Trophoblast cell (in vitro differentiated cells and primary cell): ENCODE measurements around the gene PUS1.

Experiments
- DNase-seq, 2 donors: peaks; one replicate each; pipeline ENCODE4 v3.0.0-alpha.2; 2016
- H2AFZ ChIP-seq: 2 replicates; pipeline ENCODE4 v1.6.1; 2013; ENCODE audit warnings: low read length, moderate library complexity, mild to moderate bottlenecking; ENCODE audit not compliant: insufficient read depth, poor library complexity
- H2AK5ac ChIP-seq: 2 replicates; pipeline ENCODE4 v1.6.1; 2013; ENCODE audit warnings: mild to moderate bottlenecking, low read length
- H2BK120ac ChIP-seq: 2 replicates; pipeline ENCODE4 v1.6.1; 2013; ENCODE audit warnings: low read length, mild to moderate bottlenecking, moderate library complexity; ENCODE audit not compliant: insufficient read depth, poor library complexity
- H2BK12ac ChIP-seq: 2 replicates; pipeline ENCODE4 v1.6.1; 2013; ENCODE audit warnings: mild to moderate bottlenecking, low read length, moderate library complexity
- H2BK5ac ChIP-seq: 2 replicates; pipeline ENCODE4 v1.6.1; 2013; ENCODE audit warnings: low read length, low read depth, moderate library complexity, mild to moderate bottlenecking; ENCODE audit not compliant: poor library complexity
- H3K14ac ChIP-seq: 2 replicates; pipeline ENCODE4 v1.6.1; 2013; ENCODE audit warnings: mild to moderate bottlenecking, low read length
- H3K18ac ChIP-seq: 2 replicates; pipeline ENCODE4 v1.6.1; 2013; ENCODE audit warnings: mild to moderate bottlenecking, low read length
- H3K23ac ChIP-seq: 2 replicates; pipeline ENCODE4 v1.6.1; 2013; ENCODE audit warnings: low read length
- H3K27ac ChIP-seq: 2 replicates; pipeline ENCODE4 v1.5.1; 2013; ENCODE audit warnings: low read depth, mild to moderate bottlenecking, inconsistent platforms, low read length, moderate library complexity
- H3K27me3 ChIP-seq: 2 replicates; pipeline ENCODE4 v1.6.1; 2013; ENCODE audit warnings: inconsistent platforms, mild to moderate bottlenecking, low read length, moderate library complexity; ENCODE audit not compliant: insufficient read depth
- H3K36me3 ChIP-seq, 2 experiments: 1 replicate in 1 of 2; 2 replicates in 1 of 2; pipeline ENCODE4 v1.6.1; 2013; ENCODE audit warnings: low read length in 2 of 2, mild to moderate bottlenecking in 2 of 2, moderate library complexity in 1 of 2; ENCODE audit not compliant: insufficient read depth in 2 of 2, control insufficient read depth in 1 of 2
- H3K4ac ChIP-seq: 2 replicates; pipeline ENCODE4 v1.6.1; 2013; ENCODE audit warnings: low read depth, mild to moderate bottlenecking, low read length, moderate library complexity
- H3K4me1 ChIP-seq, 2 experiments: 1 replicate in 1 of 2; 2 replicates in 1 of 2; pipeline ENCODE4 v1.6.1; 2013; ENCODE audit warnings: low read length in 2 of 2, mild to moderate bottlenecking in 2 of 2, moderate library complexity in 1 of 2; ENCODE audit not compliant: insufficient read depth in 2 of 2, control insufficient read depth in 1 of 2
- H3K4me2 ChIP-seq: 2 replicates; pipeline ENCODE4 v1.6.1; 2013; ENCODE audit warnings: inconsistent platforms, mild to moderate bottlenecking, low read length, moderate library complexity
- H3K4me3 ChIP-seq: 2 replicates; pipeline ENCODE4 v1.5.1; 2013; ENCODE audit warnings: mild to moderate bottlenecking, low read depth, low read length, inconsistent platforms
- H3K79me1 ChIP-seq: one replicate; pipeline ENCODE4 v1.6.1; 2013; ENCODE audit warnings: low read length
- H3K79me2 ChIP-seq: 2 replicates; pipeline ENCODE4 v1.6.1; 2013; ENCODE audit warnings: low read length, mild to moderate bottlenecking; ENCODE audit not compliant: control insufficient read depth, insufficient read depth, poor library complexity
- H3K9ac ChIP-seq: 2 replicates; pipeline ENCODE4 v1.6.1; 2013; ENCODE audit warnings: mild to moderate bottlenecking, low read length
- H3K9me3 ChIP-seq: 2 replicates; pipeline ENCODE4 v1.6.1; 2013; ENCODE audit warnings: low read depth, mild to moderate bottlenecking, control low read depth, inconsistent platforms, low read length; ENCODE audit not compliant: insufficient read depth
- H4K12ac ChIP-seq: 2 replicates; pipeline ENCODE4 v1.6.1; 2013; ENCODE audit warnings: low read depth, mild to moderate bottlenecking, low read length, moderate library complexity
- H4K8ac ChIP-seq: 2 replicates; pipeline ENCODE4 v1.6.1; 2013; ENCODE audit warnings: low read depth, mild to moderate bottlenecking, low read length, moderate library complexity
- H4K91ac ChIP-seq: one replicate; pipeline ENCODE4 v1.6.1; 2013; ENCODE audit warnings: low read depth, mild to moderate bottlenecking, low read length, moderate library complexity
- WGBS: extraction: QIAGEN DNeasy Blood & Tissue Kit; methylation state at CpG from one replicate; pipeline ENCODE4 v1.1.7; 2013; ENCODE audit warnings: missing lambda C conversion rate; ENCODE audit not compliant: insufficient read length, insufficient coverage; ENCODE audit errors: extremely low coverage; 5-methylcytosine and 5-hydroxymethylcytosine counted together

The PUS1 gene

DNA sequence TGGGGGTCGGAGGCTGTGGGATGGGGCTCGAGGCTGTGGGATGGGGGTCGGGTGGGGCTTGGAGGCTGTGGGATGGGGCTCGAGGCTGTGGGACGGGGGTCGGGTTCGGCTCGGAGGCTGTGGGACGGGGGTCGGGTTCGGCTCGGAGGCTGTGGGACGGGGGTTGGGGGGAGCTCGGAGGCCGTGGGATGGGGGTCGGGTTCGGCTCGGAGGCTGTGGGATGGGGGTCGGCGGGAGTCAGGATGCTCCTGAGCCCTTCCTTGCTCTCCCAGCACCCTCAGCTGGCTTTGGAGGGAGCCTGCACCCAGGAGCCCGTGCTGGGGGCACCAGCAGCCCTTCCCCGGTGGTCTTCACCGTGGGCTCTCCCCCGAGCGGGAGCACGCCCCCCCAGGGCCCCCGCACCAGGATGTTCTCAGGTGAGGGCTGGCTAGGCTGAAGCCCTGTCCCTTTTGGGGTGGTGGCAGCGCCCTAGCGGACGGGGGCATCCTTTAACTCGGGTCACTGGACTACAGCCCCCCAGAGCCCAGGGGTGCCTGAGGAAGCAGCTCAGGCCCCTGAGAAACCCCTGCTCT is 11.9 kb upstream of the PUS1 start:
- peaks cover 92 to 96% of the 10 kb centered on the region in 2 experiments for H3K36me3 ChIP-seq
- H3K4ac ChIP-seq: no peak overlapping the region
- WGBS: no CpG with 5 or more reads among the region's 31 CpGs
- no peak overlapping the region for H3K4me3 ChIP-seq
- no peak overlapping the region for H4K91ac ChIP-seq
- H3K14ac ChIP-seq: no peak overlapping the region
- no peak overlapping the region for H3K9ac ChIP-seq
- no peak overlapping the region for H3K27ac ChIP-seq
- no peaks in the 10 kb centered on the region for H3K27me3 ChIP-seq
- no peak overlapping the region for H3K23ac ChIP-seq
- H4K12ac ChIP-seq: no peak overlapping the region
- H3K79me1 ChIP-seq: no peaks in the 10 kb centered on the region
- no peak overlapping the region for H2BK12ac ChIP-seq
- H3K79me2 ChIP-seq: no peaks in the 10 kb centered on the region
- H3K18ac ChIP-seq: no peak overlapping the region
- H3K4me1 ChIP-seq: no peaks in the 10 kb centered on the region
- H3K4me2 ChIP-seq: no peak overlapping the region
- H4K8ac ChIP-seq: no peak overlapping the region
- H2AFZ ChIP-seq: no peak overlapping the region
- no peak overlapping the region for H2AK5ac ChIP-seq
- H2BK120ac ChIP-seq: no peak overlapping the region
- no peak for DNase-seq
- no peak overlapping the region for H2BK5ac ChIP-seq
- H3K9me3 ChIP-seq: peaks cover 2% of the 10 kb centered on the region

DNA sequence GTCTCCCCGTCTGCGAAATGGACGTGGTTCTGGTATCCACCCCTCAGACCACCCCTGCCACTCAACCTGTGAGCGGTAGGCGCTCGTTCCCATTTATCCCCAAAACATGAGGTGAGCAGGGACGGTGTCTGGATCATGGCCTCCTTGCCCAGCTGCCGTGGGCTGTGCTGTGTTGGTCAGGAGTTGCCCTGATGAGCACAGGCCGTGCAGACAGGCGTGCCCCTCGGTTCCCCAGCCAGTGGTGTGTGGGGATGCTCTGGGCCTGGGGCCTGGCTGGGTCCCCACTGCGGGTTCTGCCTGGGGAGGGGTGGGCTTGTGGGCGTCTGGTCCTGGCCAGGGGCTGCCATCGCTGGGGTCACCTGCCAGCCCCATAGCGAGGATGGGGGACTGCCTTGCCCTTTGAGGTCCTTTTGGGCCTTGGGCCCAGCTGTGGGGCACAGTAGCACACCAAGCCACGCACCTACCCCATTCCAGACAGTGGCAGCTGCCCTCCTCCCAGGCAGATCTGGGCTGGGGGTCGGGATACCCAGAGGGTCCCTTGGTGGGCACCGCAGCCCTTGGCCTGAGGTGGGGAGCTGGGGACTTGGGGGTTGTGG is 11.3 kb upstream of the PUS1 start:
- Histone ChIP-seq H3K4me1 (no peaks in the 10 kb centered on the region), H2BK12ac (no peak overlapping the region), H4K8ac (no peak overlapping the region), H3K4ac (no peak overlapping the region), H3K9me3 (peaks cover 2% of the 10 kb centered on the region), H3K4me2 (no peak overlapping the region), H2AK5ac (no peak overlapping the region), H3K23ac (no peak overlapping the region), H4K91ac (no peak overlapping the region), H3K4me3 (no peak overlapping the region), H3K79me2 (no peaks in the 10 kb centered on the region), H3K9ac (no peak overlapping the region), H3K18ac (no peak overlapping the region), H3K14ac (no peak overlapping the region), H2BK5ac (no peak overlapping the region), H3K79me1 (no peaks in the 10 kb centered on the region), H2BK120ac (no peak overlapping the region), H3K36me3 (peaks cover 91 to 96% of the 10 kb centered on the region in 2 experiments), H3K27me3 (no peaks in the 10 kb centered on the region), H4K12ac (no peak overlapping the region), H3K27ac (no peak overlapping the region), H2AFZ (no peak overlapping the region)
- DNase-seq: no peak
- WGBS: no CpG with 5 or more reads among the region's 18 CpGs

GRCh38 chr12:131918311-131919050 is 10.6 kb upstream of the PUS1 start:
- Histone ChIP-seq H2BK120ac (no peak overlapping the region), H3K14ac (no peak overlapping the region), H3K4me1 (no peaks in the 10 kb centered on the region), H4K91ac (no peak overlapping the region), H3K79me1 (no peaks in the 10 kb centered on the region), H3K9ac (no peak overlapping the region), H4K8ac (no peak overlapping the region), H2BK5ac (no peak overlapping the region), H2AFZ (no peak overlapping the region), H4K12ac (no peak overlapping the region), H3K27ac (no peak overlapping the region), H2BK12ac (no peak overlapping the region), H3K36me3 (peaks cover 89 to 96% of the 10 kb centered on the region in 2 experiments), H3K18ac (no peak overlapping the region), H3K79me2 (no peaks in the 10 kb centered on the region), H3K9me3 (peaks cover 2% of the 10 kb centered on the region), H2AK5ac (no peak overlapping the region), H3K23ac (no peak overlapping the region), H3K4ac (no peak overlapping the region), H3K4me2 (no peak overlapping the region), H3K27me3 (no peaks in the 10 kb centered on the region), H3K4me3 (no peak overlapping the region)
- 95% methylated on average over 2 of the region's 20 CpGs for WGBS
- DNase-seq: no peak

- Histone ChIP-seq H3K18ac (no peak overlapping the region), H2AFZ (no peak overlapping the region)
- WGBS: no CpG with 5 or more reads among the region's 19 CpGs
Observed at GRCh38 chr12:131919051-131919347, 10.1 kb upstream of the PUS1 start.

More at GRCh38 chr12:131919051-131919347, 10.1 kb upstream of the PUS1 start:
- H3K27me3 ChIP-seq: no peaks in the 10 kb centered on the region
- no peak overlapping the region for H3K27ac ChIP-seq
- no peak for DNase-seq
- no peaks in the 10 kb centered on the region for H3K4me1 ChIP-seq
- no peaks in the 10 kb centered on the region for H3K79me2 ChIP-seq
- H2AK5ac ChIP-seq: no peak overlapping the region
- no peak overlapping the region for H2BK120ac ChIP-seq
- no peaks in the 10 kb centered on the region for H3K79me1 ChIP-seq
- H4K8ac ChIP-seq: no peak overlapping the region
- no peak overlapping the region for H3K14ac ChIP-seq
- H3K4me2 ChIP-seq: no peak overlapping the region
- H3K4me3 ChIP-seq: no peak overlapping the region
- H3K9me3 ChIP-seq: peaks cover 2% of the 10 kb centered on the region
- no peak overlapping the region for H3K9ac ChIP-seq
- H3K4ac ChIP-seq: no peak overlapping the region
- H4K12ac ChIP-seq: no peak overlapping the region
- H2BK5ac ChIP-seq: no peak overlapping the region
- no peak overlapping the region for H3K23ac ChIP-seq
- peaks cover 84 to 91% of the 10 kb centered on the region in 2 experiments for H3K36me3 ChIP-seq
- no peak overlapping the region for H4K91ac ChIP-seq
- no peak overlapping the region for H2BK12ac ChIP-seq
